GM06990 (cell line): Measurements from ENCODE around the gene SEC14L6.

ENCODE experiments used
- DNase-seq: peaks from one replicate; pipeline ENCODE4 v3.0.0-alpha.2; 2011; ENCODE audit not compliant: insufficient read length; ENCODE audit errors: extremely low read depth
- H3K27me3 ChIP-seq: replicated peaks from 2 replicates; pipeline ENCODE4 v1.6.0; 2011; ENCODE audit warnings: low read length; ENCODE audit not compliant: control insufficient read depth, insufficient read depth
- H3K36me3 ChIP-seq: 2 replicates; pipeline ENCODE4 v1.5.1; 2011; ENCODE audit warnings: low read length; ENCODE audit not compliant: control insufficient read depth, insufficient read depth
- H3K4me3 ChIP-seq: replicated peaks from 2 replicates; pipeline ENCODE4 v1.5.1; 2011; ENCODE audit warnings: low read depth, mild to moderate bottlenecking, control low read depth, low read length
- CTCF ChIP-seq: IDR thresholded peaks from 2 replicates; pipeline ENCODE4 v1.5.1; 2011; ENCODE audit warnings: low read length, control low read depth, mild to moderate bottlenecking, inconsistent platforms; ENCODE audit not compliant: insufficient read depth, poor library complexity, severe bottlenecking

Gene SEC14L6

GRCh38 chr22:30575859-30576258, 29.3 kb upstream of the SEC14L6 start:
- Histone ChIP-seq H3K36me3 (peaks cover 37% of the 10 kb centered on the region), H3K27me3 (no peaks in the 10 kb centered on the region), H3K4me3 (no peak overlapping the region)
- no peak for DNase-seq
- no peak for TF ChIP-seq CTCF

- H3K36me3 ChIP-seq = peaks cover 31% of the 10 kb centered on the region
- TF ChIP-seq CTCF = no peak
- H3K27me3 ChIP-seq = no peaks in the 10 kb centered on the region
- H3K4me3 ChIP-seq = no peak overlapping the region
- DNase-seq = no peak
These were observed 28.6 kb upstream of the SEC14L6 start for GRCh38 chr22:30574997-30575671.

DNA sequence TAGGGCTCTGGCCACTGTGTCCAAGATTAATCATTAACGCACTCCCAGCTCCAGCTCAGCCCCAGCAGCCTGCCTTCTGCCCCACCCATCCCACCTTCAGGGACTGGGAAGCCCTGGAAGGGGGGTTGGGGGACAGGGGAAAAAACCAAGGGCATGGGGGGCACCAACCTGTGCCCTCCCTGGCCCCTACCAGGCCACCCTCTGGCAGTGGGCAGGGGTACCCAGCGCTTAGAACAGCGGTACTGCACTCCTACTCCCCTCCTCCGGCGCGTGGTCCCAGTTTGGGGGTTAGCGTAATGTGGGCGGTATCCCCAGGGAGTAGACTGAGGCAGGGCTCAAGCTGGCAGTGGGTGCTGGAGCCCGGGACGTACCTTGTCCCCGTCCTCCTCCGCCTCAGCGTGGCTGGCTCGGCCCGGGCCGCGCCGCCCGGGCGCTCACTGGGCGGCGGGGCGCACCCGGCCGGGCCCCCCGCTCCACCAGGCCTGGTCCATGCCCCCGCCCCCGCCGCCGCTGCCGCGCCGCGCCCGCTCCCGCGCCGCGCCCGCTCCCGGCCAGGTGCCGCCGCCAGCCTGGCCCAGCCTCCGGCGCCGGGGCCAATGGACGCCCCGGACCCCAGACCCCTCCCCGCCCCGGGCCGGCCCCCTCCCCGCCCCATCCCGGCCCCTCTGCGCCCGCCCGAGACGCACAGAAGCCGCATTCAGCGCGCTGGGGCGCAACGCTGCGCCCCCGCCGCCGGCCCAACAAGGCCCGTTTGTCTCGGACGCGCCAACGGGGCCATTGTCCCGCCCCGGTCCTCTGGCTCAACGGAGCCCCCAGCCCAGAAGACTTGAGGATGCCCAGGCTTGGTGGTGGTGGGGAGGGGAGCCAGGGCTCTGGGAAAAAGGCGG, 27.8 kb upstream of the SEC14L6 start, which contains the start of gene GAL3ST1:
TSS of gene GAL3ST1 (minus strand) at position 571 of the 887 bp plus-strand sequence. CDS start 17,273 bp downstream, outside the sequence.
- peaks cover 24% of the 10 kb centered on the region for H3K36me3 ChIP-seq
- no peaks in the 10 kb centered on the region; the same call in 1 of the 2 replicates for H3K27me3 ChIP-seq
- no peak for DNase-seq
- no peak within 1 kb of the TSS for H3K4me3 ChIP-seq
- no peak for TF ChIP-seq CTCF

- H3K4me3 ChIP-seq = no peak overlapping the region
- TF ChIP-seq CTCF = no peak
- no peaks in the 10 kb centered on the region; the same call in 1 of the 2 replicates for H3K27me3 ChIP-seq
- H3K36me3 ChIP-seq = peaks cover 17% of the 10 kb centered on the region
- DNase-seq = no peak
These were observed 27.1 kb upstream of the SEC14L6 start for GRCh38 chr22:30573594-30574094.

DNA sequence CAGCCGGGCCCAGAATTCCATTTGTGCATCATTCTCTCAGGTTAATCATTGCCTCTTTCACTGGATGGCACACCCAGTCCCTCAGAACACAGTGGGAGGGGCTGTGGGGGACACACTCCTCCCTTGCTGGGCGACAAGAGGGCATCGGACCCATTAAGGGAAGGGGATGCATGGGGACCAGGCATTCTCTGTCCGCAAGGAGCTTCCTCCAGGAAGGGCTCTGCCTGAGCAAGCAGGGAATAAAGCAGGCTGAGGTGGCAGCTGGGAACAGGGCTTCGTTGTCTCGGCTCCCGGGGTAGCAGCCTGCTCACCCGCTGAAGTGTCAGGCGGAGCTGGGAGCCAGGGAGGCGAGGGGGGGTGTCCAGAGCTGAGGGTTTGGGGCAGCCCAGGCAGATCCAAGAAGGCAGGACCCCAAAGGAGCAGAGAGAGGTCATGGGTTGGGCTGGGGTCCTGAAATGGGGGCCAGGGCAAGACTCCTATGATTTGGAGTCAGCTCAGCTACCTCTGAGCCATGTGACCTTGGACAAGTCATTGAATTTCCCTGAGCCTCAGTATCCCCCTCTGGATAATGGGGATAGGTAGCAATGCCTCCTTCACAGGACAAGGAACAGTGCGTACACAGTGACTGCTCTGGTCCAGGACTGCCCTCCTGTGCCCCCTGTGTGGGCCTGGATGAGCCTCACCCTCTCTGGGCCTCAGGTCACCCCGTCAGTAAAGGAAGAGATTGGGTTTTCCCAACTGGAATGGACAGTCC, 26.5 kb upstream of the SEC14L6 start:
- Histone ChIP-seq H3K36me3 (peaks cover 16% of the 10 kb centered on the region), H3K27me3 (no peaks in the 10 kb centered on the region; the same call in 1 of the 2 replicates), H3K4me3 (no peak overlapping the region)
- no peak for TF ChIP-seq CTCF
- no peak for DNase-seq
